Gastroesophageal sphincter (tissue), 3 donors: ENCODE measurements around the gene COL9A2.

Experiments
- CTCF ChIP-seq, 4 experiments: fragments of 200-600 bp in 2 of 4; fragments of 450-650 bp in 2 of 4; sonication (generic) in 1 of 4; IDR thresholded peaks; one replicate each; pipeline ENCODE4 v1.5.1; 2017 to 2019; ENCODE audit warnings: antibody characterized with exemption in 4 of 4, mild to moderate bottlenecking in 2 of 4, moderate library complexity in 2 of 4
- EP300 ChIP-seq: sonication (generic); formaldehyde crosslinking; IDR thresholded peaks from one replicate; pipeline ENCODE4 v1.6.1; 2017; ENCODE audit warnings: antibody characterized with exemption, mild to moderate bottlenecking
- POLR2A ChIP-seq, 2 donors: fragments of 450-650 bp; IDR thresholded peaks; one replicate each; pipeline ENCODE4 v1.6.1; 2017; ENCODE audit warnings: antibody characterized with exemption in 2 of 2, mild to moderate bottlenecking in 2 of 2, moderate library complexity in 1 of 2
- POLR2AphosphoS5 ChIP-seq: sonication (generic); formaldehyde crosslinking; IDR thresholded peaks from one replicate; pipeline ENCODE4 v1.6.1; 2017; ENCODE audit warnings: antibody characterized with exemption

DNA sequence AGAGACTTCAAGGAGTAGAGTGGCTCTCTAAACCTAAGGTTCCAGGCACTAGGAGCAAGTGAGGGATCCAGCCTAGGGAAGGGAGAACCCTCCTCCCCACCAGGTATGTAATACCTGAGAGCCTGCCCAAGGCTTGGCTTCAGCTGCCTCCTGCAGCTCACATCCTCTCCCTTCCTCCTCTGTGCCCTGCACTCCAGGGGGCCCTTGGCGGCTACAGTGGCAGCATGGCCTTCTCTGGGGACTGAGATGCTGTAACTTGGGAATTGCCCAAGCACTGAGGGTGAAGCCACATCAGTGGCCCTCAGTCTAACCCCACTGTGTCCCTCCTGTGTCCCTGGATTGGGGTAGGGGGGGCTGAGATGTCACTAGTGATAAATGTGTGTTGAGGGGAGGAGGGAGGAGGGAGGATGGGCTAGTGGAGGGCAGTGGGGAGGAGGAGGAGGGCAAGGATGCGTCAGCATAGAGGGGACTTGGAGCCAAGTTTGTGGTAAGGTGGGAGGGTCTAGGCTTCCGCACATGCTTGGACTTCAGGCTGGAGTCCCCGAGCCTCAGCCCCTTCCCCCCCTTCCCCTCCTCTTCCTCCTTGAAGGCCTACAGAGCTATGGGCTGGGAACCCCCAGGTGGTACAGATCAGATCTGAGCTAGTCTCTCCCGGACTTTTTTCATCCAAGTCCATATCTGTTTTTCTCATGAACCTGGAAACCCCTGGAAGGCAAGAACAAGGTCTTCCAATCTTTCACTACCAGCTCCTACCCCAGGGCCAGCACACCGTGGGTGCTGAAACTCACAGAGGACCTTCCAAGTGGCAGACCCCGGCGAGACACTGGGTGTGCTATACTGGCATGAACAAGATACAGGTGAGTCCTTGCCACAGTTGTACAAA, 17.5 kb downstream of the COL9A2 start:
- TF ChIP-seq POLR2A (IDR thresholded peaks at IDR 0.05) (no peak), POLR2AphosphoS5 (no peak), CTCF (IDR thresholded peaks at IDR 0.05) (no peak), EP300 (no peak)
